Adrenal gland (tissue), 12 donors: ENCODE measurements around the gene UBA7. TPM values are rescaled to one million over a fixed set of nuclear protein-coding genes. Genes with fewer than 3 reads are reported as not detected.
A peak's percentile ranks its signal among the peaks of the same experiment; 100 is the strongest.
"Not testable (repeated sequence)": the region's sequence is repeated elsewhere in the genome, so short reads cannot be mapped to it uniquely, and the experiment has no call there.

Experiments
- DNase-seq, 7 donors: peaks; one replicate each; pipeline ENCODE4 v3.0.0-alpha.2; 2019 to 2020
- H3K27ac ChIP-seq, 5 donors: fragments of 200-600 bp; sonication (generic) in 4 of 5; 1 replicate in 3 of 5; 2 replicates in 2 of 5; pipeline versions ENCODE4 v1.5.1 to v1.8.0; 2016 to 2020; ENCODE audit warnings: mild to moderate bottlenecking in 1 of 5
- H3K27me3 ChIP-seq: fragments of 200-600 bp; 2 replicates; pipeline ENCODE4 v1.8.0; 2021
- H3K36me3 ChIP-seq, 2 donors: fragments of 200-600 bp; replicated peaks in 1 of 2; 1 replicate in 1 of 2; 2 replicates in 1 of 2; pipeline versions ENCODE4 v1.5.1 to v1.8.0; 2018 to 2022
- H3K4me1 ChIP-seq, 2 donors: fragments of 200-600 bp; replicated peaks in 1 of 2; 1 replicate in 1 of 2; 2 replicates in 1 of 2; pipeline versions ENCODE4 v1.5.1 to v1.8.0; 2018 to 2021
- H3K4me3 ChIP-seq, 4 donors: fragments of 200-600 bp; sonication (generic) in 3 of 4; one replicate each; pipeline ENCODE4 v1.5.1; 2016 to 2018
- H3K9me3 ChIP-seq, 3 donors: fragments of 200-600 bp; sonication (generic) in 1 of 3; replicated peaks in 1 of 3; 1 replicate in 2 of 3; 2 replicates in 1 of 3; pipeline versions ENCODE4 v1.5.1 to v1.8.0; 2016 to 2021
- POLR2A ChIP-seq, 2 donors: fragments of 450-650 bp; IDR thresholded peaks; one replicate each; pipeline ENCODE4 v1.6.1; 2017; ENCODE audit warnings: antibody characterized with exemption in 2 of 2, mild to moderate bottlenecking in 2 of 2, moderate library complexity in 1 of 2
- WGBS, 4 donors: extraction: QIAGEN DNeasy Blood & Tissue Kit in 2 of 4; methylation state at CpG; one replicate each; pipeline versions ENCODE4 v1.1.5 to v1.1.7; 2013 to 2017; 5-methylcytosine and 5-hydroxymethylcytosine counted together
- intact Hi-C, 2 donors: fragments of 100-400 bp; cut with DNase I; formaldehyde crosslinking; loops; one replicate each; pipeline versions ENCODE4 v1.14.1 to v1.15.0; 2022 to 2023
- polyA plus RNA-seq, 3 donors: library from polyadenylated mRNA; stranded (reverse); fragments of 200-250 nt in 2 of 3; fragments of 350-450 nt in 1 of 3; fragmentation: Illumina TruSeq in 1 of 3; extraction: RNeasy Lipid Tissue Mini Kit (QIAGEN cat#74804) in 1 of 3; gene quantifications; one replicate each; pipeline ENCODE4 v1.2.3, GENCODE V29; 2013 to 2014
- total RNA-seq, 9 donors: library from RNA; depleted of rRNA in 4 of 9; stranded (reverse); fragments of >200 nt in 4 of 9; fragments of 120-200 nt in 1 of 9; fragmentation: NEBNext Ultra II Directional in 1 of 9; extraction: Animal tissue kit (Norgen Biotek cat#: 25700) in 1 of 9; gene quantifications; one replicate each; pipeline versions ENCODE4 v1.1.0 to v1.2.4, GENCODE V29; 2013 to 2023
- TF ChIP-seq, protein P1 (sequence below), 6 experiments: fragments of 450-650 bp in 4 of 6; fragments of 200-600 bp in 2 of 6; sonication (generic) in 1 of 6; IDR thresholded peaks; 1 replicate in 5 of 6; 2 replicates in 1 of 6; pipeline versions ENCODE4 v1.5.1 to v1.8.0; 2016 to 2021; ENCODE audit warnings: antibody characterized with exemption in 6 of 6, mild to moderate bottlenecking in 2 of 6, moderate library complexity in 1 of 6
- donor health status: healthy with polysubstance abuse.
- donor health status: Bipolar disorder and iron deficiency.
- donor health status: DM: yes; HTN: yes; CAD: no.
- donor health status: DM: no; HTN: no; CAD: no.
- donor health status: DM: no; HTN: no; CAD: no.
- donor health status: DM: yes; HTN: yes; CAD: no.

The UBA7 gene
- total and polyA plus RNA-seq, 12 donors, result 17.5 to 232 (median 60.0) TPM

DNA sequence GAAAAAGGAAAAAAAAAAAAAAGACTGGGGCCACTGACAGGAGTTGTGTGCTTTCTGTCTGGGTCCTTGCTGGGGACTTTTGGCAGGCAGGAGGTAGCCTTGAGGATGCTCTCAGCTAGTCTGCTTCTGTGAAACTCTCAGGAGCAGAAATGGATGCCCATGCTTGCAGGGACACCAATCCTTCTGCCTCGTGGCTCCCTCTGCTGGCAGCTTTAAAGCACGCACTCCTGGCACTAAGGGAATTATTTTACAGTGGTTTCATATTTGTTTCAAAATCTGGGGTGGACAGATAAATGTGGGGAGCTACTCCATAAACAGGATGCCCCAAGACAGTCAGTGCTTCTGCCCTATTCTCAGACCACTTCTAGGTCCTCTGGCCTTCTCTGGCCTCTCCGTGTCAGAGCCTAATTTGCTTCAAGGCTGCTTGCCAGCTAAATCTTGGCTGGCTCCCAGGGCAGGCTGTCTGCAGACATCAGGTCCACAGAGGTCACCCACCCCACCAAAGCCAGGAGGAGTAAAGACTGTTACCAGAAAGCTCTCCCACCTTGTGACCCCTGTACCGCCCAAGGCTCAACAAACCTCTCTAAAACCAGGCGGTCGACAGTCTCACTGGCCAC, 25.5 kb upstream of the UBA7 start:
- Histone ChIP-seq H3K36me3 (no peaks in the 10 kb centered on the region), H3K9me3 (no peaks in the 10 kb centered on the region), H3K4me3 (no peak overlapping the region), H3K27ac (peak overlapping the region in 1 of 5 donors; percentile 19), H3K27me3 (no peaks in the 10 kb centered on the region), H3K4me1 (peaks cover 0 to 5% of the 10 kb centered on the region in 2 donors)
- intact Hi-C loops, result loop anchor here (2.0 to 10.0 kb wide), 2 partner anchors 36 to 134 kb away; partner anchors contain the start of gene INKA1 (in 1 of the 2)
- DNase-seq, result peak; percentile 80 to 94 (median 84)
- TF ChIP-seq, protein P1, sequence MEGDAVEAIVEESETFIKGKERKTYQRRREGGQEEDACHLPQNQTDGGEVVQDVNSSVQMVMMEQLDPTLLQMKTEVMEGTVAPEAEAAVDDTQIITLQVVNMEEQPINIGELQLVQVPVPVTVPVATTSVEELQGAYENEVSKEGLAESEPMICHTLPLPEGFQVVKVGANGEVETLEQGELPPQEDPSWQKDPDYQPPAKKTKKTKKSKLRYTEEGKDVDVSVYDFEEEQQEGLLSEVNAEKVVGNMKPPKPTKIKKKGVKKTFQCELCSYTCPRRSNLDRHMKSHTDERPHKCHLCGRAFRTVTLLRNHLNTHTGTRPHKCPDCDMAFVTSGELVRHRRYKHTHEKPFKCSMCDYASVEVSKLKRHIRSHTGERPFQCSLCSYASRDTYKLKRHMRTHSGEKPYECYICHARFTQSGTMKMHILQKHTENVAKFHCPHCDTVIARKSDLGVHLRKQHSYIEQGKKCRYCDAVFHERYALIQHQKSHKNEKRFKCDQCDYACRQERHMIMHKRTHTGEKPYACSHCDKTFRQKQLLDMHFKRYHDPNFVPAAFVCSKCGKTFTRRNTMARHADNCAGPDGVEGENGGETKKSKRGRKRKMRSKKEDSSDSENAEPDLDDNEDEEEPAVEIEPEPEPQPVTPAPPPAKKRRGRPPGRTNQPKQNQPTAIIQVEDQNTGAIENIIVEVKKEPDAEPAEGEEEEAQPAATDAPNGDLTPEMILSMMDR (IDR thresholded peaks at IDR 0.05), result peak; percentile 86 to 95 (median 91)
- no peak for TF ChIP-seq POLR2A (IDR thresholded peaks at IDR 0.05)
- 18 to 32% (median 24%) methylated on average over 4 to 6 of the region's 6 CpGs for WGBS, 4 donors

DNA sequence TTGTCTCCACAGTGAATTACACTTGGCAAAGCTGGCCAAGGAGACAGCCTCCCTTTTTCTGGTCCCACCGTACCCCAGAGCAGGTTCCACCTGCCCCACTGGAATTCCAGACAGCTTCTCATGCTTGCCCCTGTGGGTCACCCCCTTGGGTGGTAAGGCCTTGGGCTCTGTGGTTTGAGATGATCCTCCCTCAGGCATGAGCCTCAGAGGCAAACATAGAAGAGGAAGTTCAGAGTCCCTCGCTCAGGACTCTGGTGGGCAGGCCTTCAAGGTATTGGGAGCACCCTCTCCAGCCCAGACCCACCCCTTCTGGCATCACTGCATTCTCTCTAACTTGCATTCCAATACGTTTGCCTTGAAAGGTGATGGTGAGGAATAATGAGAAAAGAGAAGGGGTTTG, 17.6 kb upstream of the UBA7 start:
- DNase-seq, result no peak

DNA sequence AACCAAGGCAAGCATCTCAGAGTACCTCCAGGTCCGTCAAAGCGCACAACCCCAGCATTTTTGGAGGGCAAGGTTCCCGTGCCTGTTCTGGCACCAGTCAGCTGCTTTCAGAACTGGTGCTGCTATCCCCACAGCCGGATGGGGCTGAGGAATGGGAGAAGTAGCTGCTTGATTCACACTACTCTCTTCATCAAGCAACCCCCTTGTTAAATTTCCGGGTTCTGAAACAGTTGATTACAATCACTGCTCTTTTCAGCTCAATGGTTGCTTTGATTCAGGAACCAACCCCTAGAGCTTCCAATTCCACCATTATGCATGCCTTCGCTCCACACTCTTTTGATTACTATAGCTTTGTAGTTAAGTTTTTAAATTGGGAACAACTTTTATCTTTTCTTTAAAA, 12.3 kb upstream of the UBA7 start:
- Histone ChIP-seq H3K36me3 (no peaks in the 10 kb centered on the region), H3K4me1 (no peaks in the 10 kb centered on the region), H3K9me3 (no peaks in the 10 kb centered on the region), H3K27me3 (no peaks in the 10 kb centered on the region), H3K4me3 (no peak overlapping the region), H3K27ac (no peak overlapping the region)
- no peak for DNase-seq
- intact Hi-C loops, result no loop called here
- TF ChIP-seq, protein P1 (IDR thresholded peaks at IDR 0.05), result no peak
- 77 to 84% (median 80%) methylated on average over 6 of the region's 6 CpGs for WGBS, 4 donors

More for the DNA sequence above, 17.6 kb upstream of the UBA7 start:
- no peaks in the 10 kb centered on the region for H3K36me3 ChIP-seq
- WGBS, 4 donors, result 52 to 85% (median 76%) methylated on average over 3 of the region's 3 CpGs
- intact Hi-C loops, result loop anchor here in 1 of 2 donors (10.0 kb wide), 1 partner anchor 127 kb away; no protein-coding TSS in a partner anchor
- H3K27me3 ChIP-seq, result no peaks in the 10 kb centered on the region
- no peak overlapping the region for H3K4me3 ChIP-seq
- H3K27ac ChIP-seq, result no peak overlapping the region
- no peaks in the 10 kb centered on the region for H3K4me1 ChIP-seq
- H3K9me3 ChIP-seq, result no peaks in the 10 kb centered on the region
- TF ChIP-seq POLR2A (IDR thresholded peaks at IDR 0.05), result no peak

DNA sequence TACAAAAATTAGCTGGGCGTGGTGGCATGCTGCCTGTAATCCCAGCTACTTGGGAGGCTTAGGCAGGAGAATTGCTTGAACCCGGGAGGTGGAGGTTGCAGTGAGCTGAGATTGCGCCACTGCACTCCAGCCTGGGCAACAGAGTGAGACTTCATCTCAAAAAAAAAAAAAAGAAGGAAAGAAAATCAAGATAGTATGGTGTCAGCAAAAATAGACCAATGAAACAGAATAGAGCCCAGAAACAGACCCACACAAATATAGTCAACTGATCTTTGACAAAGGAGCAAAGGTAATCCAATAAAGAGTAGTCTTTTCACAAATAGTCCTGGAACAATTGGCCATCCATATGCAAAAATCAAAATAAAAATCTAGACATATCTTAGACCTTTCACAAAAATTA, 9.4 kb upstream of the UBA7 start:
- H3K4me1 ChIP-seq, H3K27ac ChIP-seq, DNase-seq, H3K9me3 ChIP-seq, H3K4me3 ChIP-seq, H3K27me3 ChIP-seq, intact Hi-C loops, H3K36me3 ChIP-seq: not testable (repeated sequence)
- 56 to 95% (median 88%) methylated on average over 3 of the region's 3 CpGs for WGBS, 4 donors

DNA sequence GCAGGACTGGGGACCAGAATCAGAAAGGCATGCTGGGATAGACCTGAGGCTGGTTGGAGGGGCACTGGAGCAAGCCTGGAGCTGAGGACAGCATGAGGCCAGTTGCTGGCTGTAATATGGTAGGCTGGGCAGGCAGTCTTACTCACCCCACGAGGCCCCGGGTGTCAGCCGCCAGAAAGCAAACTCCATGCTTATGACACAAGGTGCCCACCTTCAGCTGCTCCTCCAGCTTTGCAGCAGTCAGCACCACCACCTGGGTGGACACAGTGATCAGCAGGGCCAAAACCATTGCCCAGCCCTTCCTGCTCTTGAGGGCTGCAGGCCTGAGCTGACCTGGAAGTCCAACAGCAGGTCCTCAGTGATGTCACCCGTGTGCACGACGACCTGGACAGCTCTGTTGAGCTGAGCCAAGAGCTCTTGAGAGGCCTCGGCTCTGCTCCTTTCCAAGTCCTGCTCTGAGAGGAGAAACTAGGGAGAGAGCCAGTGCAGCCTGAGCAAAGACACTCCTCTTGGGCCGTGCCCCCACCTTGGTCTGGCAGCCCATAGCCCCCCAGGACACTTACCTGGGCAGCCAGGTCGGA, 747 bp downstream of the UBA7 start:
- Histone ChIP-seq H3K4me3 (peak overlapping the region in 2 of 4 donors; percentile 23 to 50), H3K27me3 (no peaks in the 10 kb centered on the region), H3K4me1 (peaks cover 10 to 16% of the 10 kb centered on the region in 2 donors), H3K9me3 (no peaks in the 10 kb centered on the region), H3K36me3 (peaks cover 0 to 27% of the 10 kb centered on the region in 2 donors), H3K27ac (peak overlapping the region in 4 of 5 donors; percentile 62 to 84 (median 78))
- WGBS, 4 donors, result 36 to 55% (median 41%) methylated on average over 4 to 9 of the region's 9 CpGs
- no peak for TF ChIP-seq POLR2A (IDR thresholded peaks at IDR 0.05)
- TF ChIP-seq, protein P1 (IDR thresholded peaks at IDR 0.05), result no peak
- intact Hi-C loops, result no loop called here
- DNase-seq, result no peak
